DOHH2 (cell line): ENCODE measurements around the gene RGCC.

Experiments
- EZH2phosphoT487 ChIP-seq: fragments of 200-600 bp; sonication (generic); IDR thresholded peaks from 2 replicates; pipeline ENCODE4 v1.6.1; 2017; ENCODE audit warnings: borderline replicate concordance, mild to moderate bottlenecking, antibody characterized with exemption, low read length, moderate library complexity, mixed read lengths
- TF ChIP-seq, protein P1 (sequence below): fragments of 200-600 bp; sonication (generic); IDR thresholded peaks from one replicate; pipeline ENCODE4 v1.5.1; 2014; ENCODE audit warnings: antibody characterized with exemption, mild to moderate bottlenecking, low read depth, low read length; ENCODE audit not compliant: poor library complexity, severe bottlenecking

DNA sequence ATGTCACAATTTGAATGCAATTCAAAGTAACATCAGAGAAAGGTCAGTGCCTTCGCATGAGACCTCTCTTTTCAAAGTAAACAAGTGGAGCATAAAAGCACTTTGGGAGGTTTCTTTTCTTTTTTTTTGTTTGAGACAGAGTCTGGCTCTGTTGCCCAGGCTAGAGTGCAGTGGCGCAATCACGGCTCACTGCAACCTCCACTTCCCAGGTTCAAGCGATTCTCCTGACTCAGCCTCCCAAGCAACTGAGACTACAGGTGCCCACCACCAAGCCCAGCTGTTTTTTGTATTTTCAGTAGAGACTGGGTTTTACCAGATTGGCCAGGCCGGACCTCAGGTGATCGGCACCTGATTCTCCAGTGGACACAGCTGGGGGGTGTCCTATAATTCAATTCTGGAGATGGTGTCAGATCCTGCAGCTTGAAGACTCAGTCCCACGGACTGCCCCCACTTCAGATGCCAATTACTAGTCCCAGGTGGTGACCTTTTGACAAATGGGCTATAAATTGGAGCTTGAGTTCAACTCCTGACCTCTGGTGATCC, 57.6 kb downstream of the RGCC start:
- TF ChIP-seq, protein P1, sequence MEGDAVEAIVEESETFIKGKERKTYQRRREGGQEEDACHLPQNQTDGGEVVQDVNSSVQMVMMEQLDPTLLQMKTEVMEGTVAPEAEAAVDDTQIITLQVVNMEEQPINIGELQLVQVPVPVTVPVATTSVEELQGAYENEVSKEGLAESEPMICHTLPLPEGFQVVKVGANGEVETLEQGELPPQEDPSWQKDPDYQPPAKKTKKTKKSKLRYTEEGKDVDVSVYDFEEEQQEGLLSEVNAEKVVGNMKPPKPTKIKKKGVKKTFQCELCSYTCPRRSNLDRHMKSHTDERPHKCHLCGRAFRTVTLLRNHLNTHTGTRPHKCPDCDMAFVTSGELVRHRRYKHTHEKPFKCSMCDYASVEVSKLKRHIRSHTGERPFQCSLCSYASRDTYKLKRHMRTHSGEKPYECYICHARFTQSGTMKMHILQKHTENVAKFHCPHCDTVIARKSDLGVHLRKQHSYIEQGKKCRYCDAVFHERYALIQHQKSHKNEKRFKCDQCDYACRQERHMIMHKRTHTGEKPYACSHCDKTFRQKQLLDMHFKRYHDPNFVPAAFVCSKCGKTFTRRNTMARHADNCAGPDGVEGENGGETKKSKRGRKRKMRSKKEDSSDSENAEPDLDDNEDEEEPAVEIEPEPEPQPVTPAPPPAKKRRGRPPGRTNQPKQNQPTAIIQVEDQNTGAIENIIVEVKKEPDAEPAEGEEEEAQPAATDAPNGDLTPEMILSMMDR: no peak
- TF ChIP-seq EZH2phosphoT487: no peak
